ENCODE results near the gene NOS1AP. TPM values are rescaled to one million over a fixed set of nuclear protein-coding genes. Genes with fewer than 3 reads are reported as not detected.
A peak's percentile ranks its signal among the peaks of the same experiment; 100 is the strongest.

NOS1AP gene
- total and polyA plus RNA-seq, 2 experiments from 2014 or later = 4.9 to 6.6 TPM

- Histone ChIP-seq H3K36me3 (no peaks in the 10 kb centered on the region), H3K9me3 (ENCODE audit: low read depth) (no peaks in the 10 kb centered on the region), H3K27me3 (no peaks in the 10 kb centered on the region), H3K4me3 (no peak overlapping the region), H3K27ac (no peak overlapping the region), H3K4me1 (ENCODE audit: low read depth) (peaks cover 30% of the 10 kb centered on the region)
- DNase-seq (ENCODE audit: low read depth in 1 of 2, low spot score in 1 of 2) = no peak
- TF ChIP-seq CTCF (IDR thresholded peaks at IDR 0.05; ENCODE audit: low read depth, low read length) = no peak
Measured at GRCh38 chr1:162137179-162137960, 67.9 kb downstream of the NOS1AP start.

GRCh38 chr1:162138112-162138511 is 68.6 kb downstream of the NOS1AP start:
- no peak for TF ChIP-seq CTCF (IDR thresholded peaks at IDR 0.05; ENCODE audit: low read depth, low read length)
- Histone ChIP-seq H3K27me3 (no peaks in the 10 kb centered on the region), H3K36me3 (no peaks in the 10 kb centered on the region), H3K4me1 (ENCODE audit: low read depth) (peaks cover 30% of the 10 kb centered on the region), H3K4me3 (no peak overlapping the region), H3K27ac (no peak overlapping the region), H3K9me3 (ENCODE audit: low read depth) (no peaks in the 10 kb centered on the region)
- DNase-seq (ENCODE audit: low read depth in 1 of 2, low spot score in 1 of 2) = no peak

DNA sequence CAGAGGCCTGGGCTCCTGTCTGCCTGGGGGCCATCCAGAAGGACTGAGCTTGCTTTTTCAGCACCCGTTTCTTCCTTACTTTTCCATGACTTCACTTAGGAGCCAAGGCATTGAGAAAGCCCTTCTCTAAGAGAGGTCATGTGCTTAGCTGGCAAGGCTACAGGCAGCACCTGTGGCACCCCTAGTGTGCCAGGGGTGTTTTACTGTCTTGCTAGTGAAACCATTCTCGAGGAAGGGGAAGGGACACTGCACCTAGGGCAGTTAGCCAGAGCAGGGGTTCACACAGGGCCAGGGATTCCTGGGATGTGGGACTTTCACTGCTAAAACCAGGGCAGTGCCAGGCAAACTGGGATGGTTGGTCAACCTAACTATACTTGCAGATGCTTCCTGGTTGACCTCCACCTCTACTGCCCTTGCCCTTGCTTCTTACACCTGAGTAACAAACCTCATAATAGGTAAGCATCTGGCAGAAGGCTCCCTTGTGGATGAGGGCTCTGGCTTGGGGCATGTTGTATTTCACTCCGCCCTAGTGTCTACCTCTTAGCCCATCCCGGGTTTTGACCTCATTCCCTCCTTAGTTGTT is 69.2 kb downstream of the NOS1AP start:
- Histone ChIP-seq H3K27me3 (no peaks in the 10 kb centered on the region), H3K4me3 (no peak overlapping the region), H3K9me3 (ENCODE audit: low read depth) (no peaks in the 10 kb centered on the region), H3K27ac (no peak overlapping the region), H3K36me3 (no peaks in the 10 kb centered on the region), H3K4me1 (ENCODE audit: low read depth) (peaks cover 30% of the 10 kb centered on the region)
- DNase-seq (ENCODE audit: low read depth in 1 of 2, low spot score in 1 of 2) = no peak
- TF ChIP-seq CTCF (IDR thresholded peaks at IDR 0.05; ENCODE audit: low read depth, low read length) = no peak

DNA sequence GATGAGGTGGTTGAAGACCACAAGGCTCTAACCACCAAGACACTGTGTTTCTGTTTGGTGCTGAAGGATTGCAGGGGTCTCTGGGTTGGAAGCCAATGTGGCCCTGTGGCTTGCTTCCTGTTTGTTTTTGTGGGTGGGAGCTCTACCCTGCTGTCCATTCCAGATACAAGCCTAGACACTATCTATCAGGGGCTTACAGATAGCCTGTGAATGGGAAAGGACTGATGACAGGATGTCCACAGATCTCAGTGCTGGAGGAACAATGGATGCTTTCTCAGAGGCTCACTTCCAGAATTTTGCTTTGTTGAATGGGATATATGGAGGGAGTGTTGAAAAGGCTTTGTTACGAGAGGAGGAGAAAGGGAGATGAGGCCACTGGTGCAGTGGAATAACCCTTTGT is 69.7 kb downstream of the NOS1AP start:
- Histone ChIP-seq H3K4me1 (ENCODE audit: low read depth) (peaks cover 30% of the 10 kb centered on the region), H3K36me3 (no peaks in the 10 kb centered on the region), H3K4me3 (no peak overlapping the region), H3K27ac (no peak overlapping the region), H3K27me3 (no peaks in the 10 kb centered on the region), H3K9me3 (ENCODE audit: low read depth) (no peaks in the 10 kb centered on the region)
- TF ChIP-seq CTCF (IDR thresholded peaks at IDR 0.05; ENCODE audit: low read depth, low read length) = no peak
- no peak for DNase-seq (ENCODE audit: low read depth in 1 of 2, low spot score in 1 of 2)

DNA sequence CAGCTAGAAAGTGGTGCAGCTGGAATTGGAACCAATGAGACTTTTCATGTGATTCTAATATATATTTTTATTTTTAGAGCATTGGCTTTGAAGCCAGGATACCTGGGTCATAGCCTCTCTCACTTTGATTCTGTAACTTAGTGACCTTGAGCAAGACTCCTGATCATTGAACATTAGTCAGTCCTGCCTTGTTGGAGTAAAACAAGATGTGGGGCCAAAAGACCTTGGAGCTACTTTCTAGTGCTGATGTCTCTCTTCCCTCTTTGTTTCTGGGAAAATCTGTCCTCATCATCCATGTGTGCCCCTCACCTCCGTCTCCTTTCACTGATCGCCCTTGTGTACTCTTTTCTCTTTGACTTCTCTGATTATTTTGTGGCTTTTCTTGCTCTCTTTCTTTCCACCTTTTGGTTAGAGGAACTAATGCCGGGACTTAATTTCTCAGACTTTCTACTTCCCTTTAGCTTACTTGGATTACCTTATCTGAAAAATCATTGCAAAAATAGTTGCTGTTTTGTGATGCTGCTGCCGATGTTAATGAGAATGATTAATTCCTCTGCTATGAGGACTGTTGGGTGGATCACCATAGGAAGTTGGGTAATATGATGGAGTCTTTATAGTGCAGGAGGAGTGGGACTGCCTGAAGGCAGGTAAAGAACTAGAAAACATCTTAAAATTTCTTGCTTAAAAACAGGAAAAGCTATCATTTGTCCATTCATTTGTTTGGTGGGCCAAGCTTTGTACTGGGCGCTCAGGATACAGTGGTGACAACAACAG is 72.0 kb downstream of the NOS1AP start:
- Histone ChIP-seq H3K9me3 (ENCODE audit: low read depth) (no peaks in the 10 kb centered on the region), H3K4me3 (no peak overlapping the region), H3K4me1 (ENCODE audit: low read depth) (peaks cover 35% of the 10 kb centered on the region), H3K36me3 (no peaks in the 10 kb centered on the region), H3K27ac (no peak overlapping the region), H3K27me3 (no peaks in the 10 kb centered on the region)
- TF ChIP-seq CTCF (IDR thresholded peaks at IDR 0.05; ENCODE audit: low read depth, low read length) = no peak
- peak in 1 of 2 donors; percentile 64 for DNase-seq (ENCODE audit: low read depth in 1 of 2, low spot score in 1 of 2)
